ENCODE results near the gene AMZ1.

AMZ1 gene

DNA sequence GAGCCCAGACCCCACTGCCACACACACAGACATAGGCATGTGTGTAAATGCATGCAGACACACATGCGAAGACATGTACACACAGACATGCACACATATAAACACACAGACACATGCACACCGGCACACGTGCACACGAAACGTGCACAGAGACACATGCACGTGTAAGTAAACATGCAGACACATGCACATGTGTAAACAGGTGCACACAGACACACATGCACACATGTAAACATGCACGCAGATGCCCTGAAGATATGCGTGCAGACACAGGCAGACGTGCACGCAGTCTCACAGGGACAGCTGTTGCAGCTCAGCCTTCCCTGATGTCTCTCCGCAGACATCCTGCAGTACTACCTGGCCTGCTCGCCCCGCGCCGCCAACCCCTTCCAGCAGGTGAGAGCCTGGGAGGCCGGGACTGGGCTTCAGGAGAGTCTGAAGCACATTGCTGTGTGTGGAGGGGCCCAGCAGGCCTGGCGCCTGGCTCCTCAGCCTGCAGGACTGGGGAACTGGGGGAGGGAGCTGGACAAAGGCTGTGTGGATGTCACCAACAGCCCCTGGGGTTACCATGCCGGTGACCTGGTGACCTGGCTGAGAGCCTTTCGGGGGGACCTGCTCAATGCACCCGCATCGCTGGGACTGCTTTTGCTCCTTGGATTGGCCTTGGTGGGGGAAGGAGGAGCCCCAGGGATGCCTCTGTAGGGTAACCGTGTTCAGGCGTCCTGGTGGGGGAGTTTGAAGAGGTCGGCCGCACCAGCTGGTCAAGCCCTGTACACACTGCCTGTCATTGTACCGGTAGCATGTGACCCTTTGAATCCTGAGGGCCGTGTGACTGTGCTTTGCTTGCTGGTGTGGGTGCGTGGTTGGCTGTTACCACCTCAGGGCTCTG lies 35.9 kb upstream of the AMZ1 start:
- peaks cover 77% of the 10 kb centered on the region for H3K36me3 ChIP-seq (ENCODE audit: insufficient read depth, low read length)

DNA sequence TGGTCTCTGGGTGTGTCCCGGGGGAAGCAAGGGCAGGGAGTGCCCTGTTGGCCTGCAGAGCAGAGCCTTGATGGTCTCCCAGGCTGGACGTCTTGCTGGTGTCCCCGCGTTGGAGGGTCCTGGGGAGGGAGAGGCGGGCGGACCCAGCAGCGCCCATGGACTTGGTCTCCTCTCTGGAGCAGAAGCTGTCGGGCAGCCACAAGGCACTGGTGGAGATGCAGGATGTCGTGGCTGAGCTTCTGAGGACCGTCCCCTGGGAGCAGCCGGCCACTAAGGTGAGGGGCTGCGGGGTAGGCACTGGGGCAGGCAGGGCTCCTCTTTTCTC lies 35.3 kb upstream of the AMZ1 start:
- Histone ChIP-seq H3K9me3 (ENCODE audit: insufficient read depth, low read length, severe bottlenecking) (no peaks in the 10 kb centered on the region), H4K20me1 (ENCODE audit: insufficient read depth, low read length) (peaks cover 45% of the 10 kb centered on the region), H3K9ac (ENCODE audit: low read depth, low read length) (no peak overlapping the region), H3K4me3 (ENCODE audit: low read depth in 1 of 2, low read length in 2 of 2) (no peak overlapping the region), H2AFZ (ENCODE audit: low read depth, low read length) (no peak overlapping the region), H3K36me3 (ENCODE audit: insufficient read depth, low read length) (peaks cover 77% of the 10 kb centered on the region), H3K4me2 (ENCODE audit: insufficient read depth, low read length) (no peak overlapping the region), H3K27ac (ENCODE audit: low read length) (no peak overlapping the region), H3K79me2 (ENCODE audit: insufficient read depth, low read length) (no peaks in the 10 kb centered on the region), H3K27me3 (ENCODE audit: insufficient read depth, low read length, poor library complexity) (no peaks in the 10 kb centered on the region), H3K4me1 (ENCODE audit: insufficient read depth, low read length) (no peaks in the 10 kb centered on the region)
- DNase-seq: no peak
- no peak for ATAC-seq (ENCODE audit: insufficient read depth, low read depth)
- TF ChIP-seq EZH2 (IDR thresholded peaks at IDR 0.05; ENCODE audit: borderline replicate concordance, low read depth, low read length, severe bottlenecking): no peak
- TF ChIP-seq, protein P1, sequence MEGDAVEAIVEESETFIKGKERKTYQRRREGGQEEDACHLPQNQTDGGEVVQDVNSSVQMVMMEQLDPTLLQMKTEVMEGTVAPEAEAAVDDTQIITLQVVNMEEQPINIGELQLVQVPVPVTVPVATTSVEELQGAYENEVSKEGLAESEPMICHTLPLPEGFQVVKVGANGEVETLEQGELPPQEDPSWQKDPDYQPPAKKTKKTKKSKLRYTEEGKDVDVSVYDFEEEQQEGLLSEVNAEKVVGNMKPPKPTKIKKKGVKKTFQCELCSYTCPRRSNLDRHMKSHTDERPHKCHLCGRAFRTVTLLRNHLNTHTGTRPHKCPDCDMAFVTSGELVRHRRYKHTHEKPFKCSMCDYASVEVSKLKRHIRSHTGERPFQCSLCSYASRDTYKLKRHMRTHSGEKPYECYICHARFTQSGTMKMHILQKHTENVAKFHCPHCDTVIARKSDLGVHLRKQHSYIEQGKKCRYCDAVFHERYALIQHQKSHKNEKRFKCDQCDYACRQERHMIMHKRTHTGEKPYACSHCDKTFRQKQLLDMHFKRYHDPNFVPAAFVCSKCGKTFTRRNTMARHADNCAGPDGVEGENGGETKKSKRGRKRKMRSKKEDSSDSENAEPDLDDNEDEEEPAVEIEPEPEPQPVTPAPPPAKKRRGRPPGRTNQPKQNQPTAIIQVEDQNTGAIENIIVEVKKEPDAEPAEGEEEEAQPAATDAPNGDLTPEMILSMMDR (IDR thresholded peaks at IDR 0.05; ENCODE audit: borderline replicate concordance, extremely low read depth, low read length, poor library complexity, severe bottlenecking): no peak

More for the DNA sequence above, 35.9 kb upstream of the AMZ1 start:
- no peaks in the 10 kb centered on the region for H3K79me2 ChIP-seq (ENCODE audit: insufficient read depth, low read length)
- no peaks in the 10 kb centered on the region for H3K9me3 ChIP-seq (ENCODE audit: insufficient read depth, low read length, severe bottlenecking)
- no peak overlapping the region for H3K4me3 ChIP-seq (ENCODE audit: low read depth in 1 of 2, low read length in 2 of 2)
- ATAC-seq (ENCODE audit: insufficient read depth, low read depth) (no peak), DNase-seq (no peak)
- H3K27ac ChIP-seq (ENCODE audit: low read length): no peak overlapping the region
- H3K9ac ChIP-seq (ENCODE audit: low read depth, low read length): no peak overlapping the region
- no peak for TF ChIP-seq EZH2 (IDR thresholded peaks at IDR 0.05; ENCODE audit: borderline replicate concordance, low read depth, low read length, severe bottlenecking)
- TF ChIP-seq, protein P1 (IDR thresholded peaks at IDR 0.05; ENCODE audit: borderline replicate concordance, extremely low read depth, low read length, poor library complexity, severe bottlenecking): no peak
- H3K4me2 ChIP-seq (ENCODE audit: insufficient read depth, low read length): no peak overlapping the region
- H3K27me3 ChIP-seq (ENCODE audit: insufficient read depth, low read length, poor library complexity): no peaks in the 10 kb centered on the region
- H2AFZ ChIP-seq (ENCODE audit: low read depth, low read length): no peak overlapping the region
- peaks cover 45% of the 10 kb centered on the region for H4K20me1 ChIP-seq (ENCODE audit: insufficient read depth, low read length)
- H3K4me1 ChIP-seq (ENCODE audit: insufficient read depth, low read length): no peaks in the 10 kb centered on the region

DNA sequence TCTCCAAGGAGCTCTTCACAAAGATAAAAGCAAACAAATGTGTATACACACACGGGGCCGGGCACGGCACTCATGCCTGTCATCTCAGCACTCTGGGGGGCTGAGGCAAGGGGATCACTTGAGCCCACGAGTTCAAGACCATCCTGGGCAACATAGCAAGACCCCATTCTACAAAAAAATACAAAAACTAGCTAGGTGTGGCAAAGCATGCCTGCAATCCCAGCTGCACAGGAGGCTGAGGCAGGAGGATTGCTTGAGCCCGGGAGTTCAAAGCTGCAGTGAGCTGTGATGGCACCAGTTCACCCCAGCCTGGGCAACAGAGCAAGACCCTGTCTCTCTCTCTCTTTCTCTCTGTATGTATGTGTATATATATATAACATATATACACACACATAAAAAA lies 33.9 kb upstream of the AMZ1 start:
- H3K4me3 ChIP-seq (ENCODE audit: low read depth in 1 of 2, low read length in 2 of 2): no peak overlapping the region
- DNase-seq (no peak), ATAC-seq (ENCODE audit: insufficient read depth, low read depth) (no peak)
- H3K27ac ChIP-seq (ENCODE audit: low read length): no peak overlapping the region
- no peak overlapping the region for H3K4me2 ChIP-seq (ENCODE audit: insufficient read depth, low read length)
- no peaks in the 10 kb centered on the region for H3K4me1 ChIP-seq (ENCODE audit: insufficient read depth, low read length)
- no peaks in the 10 kb centered on the region for H3K27me3 ChIP-seq (ENCODE audit: insufficient read depth, low read length, poor library complexity)
- no peaks in the 10 kb centered on the region for H3K9me3 ChIP-seq (ENCODE audit: insufficient read depth, low read length, severe bottlenecking)
- TF ChIP-seq, protein P1 (IDR thresholded peaks at IDR 0.05; ENCODE audit: borderline replicate concordance, extremely low read depth, low read length, poor library complexity, severe bottlenecking): no peak
- no peak for TF ChIP-seq EZH2 (IDR thresholded peaks at IDR 0.05; ENCODE audit: borderline replicate concordance, low read depth, low read length, severe bottlenecking)
- H3K79me2 ChIP-seq (ENCODE audit: insufficient read depth, low read length): no peaks in the 10 kb centered on the region
- peaks cover 77% of the 10 kb centered on the region for H3K36me3 ChIP-seq (ENCODE audit: insufficient read depth, low read length)
- no peak overlapping the region for H3K9ac ChIP-seq (ENCODE audit: low read depth, low read length)
- H4K20me1 ChIP-seq (ENCODE audit: insufficient read depth, low read length): peaks cover 40% of the 10 kb centered on the region
- H2AFZ ChIP-seq (ENCODE audit: low read depth, low read length): no peak overlapping the region
